B cell (primary cell): ENCODE results near the gene SIT1. TPM values are rescaled to one million over a fixed set of nuclear protein-coding genes. Genes with fewer than 3 reads are reported as not detected.

Source experiments
- ATAC-seq: fragments of 200-7000 bp; cut with Tn5 transposase; one replicate; pipeline ENCODE4 v1.10.0; 2021; ENCODE audit warnings: low read depth, mild to moderate bottlenecking, moderate number of reproducible peaks, moderate library complexity
- CTCF ChIA-PET: fragments of 350-600 bp; sonication (Branson Sonifier 250); formaldehyde crosslinking; loops from one replicate; lab custom pipeline; 2021; ENCODE audit warnings: antibody characterized with exemption, inconsistent platforms; lab: Charles Lee
- POLR2A ChIA-PET: fragments of 350-600 bp; sonication (Branson Sonifier 250); formaldehyde crosslinking; loops from one replicate; lab custom pipeline; 2021; ENCODE audit warnings: antibody characterized with exemption; lab: Charles Lee
- DNase-seq: peaks from one replicate; pipeline ENCODE4 v3.0.0; 2013
- H2AFZ ChIP-seq: 2 replicates; pipeline ENCODE4 v1.6.1; 2012; ENCODE audit warnings: mild to moderate bottlenecking, low read depth, low read length; ENCODE audit not compliant: insufficient read depth, poor library complexity, severe bottlenecking
- H3K27ac ChIP-seq, 2 donors: 1 replicate in 1 of 2; 2 replicates in 1 of 2; pipeline ENCODE4 v1.5.1; 2012 to 2013; ENCODE audit warnings: low read length in 2 of 2, mild to moderate bottlenecking in 2 of 2, moderate library complexity in 1 of 2
- H3K27me3 ChIP-seq, 4 experiments: fragments of 200-600 bp in 1 of 4; sonication (generic) in 1 of 4; replicated peaks in 1 of 4; 1 replicate in 2 of 4; 2 replicates in 2 of 4; pipeline versions ENCODE4 v1.6.1 to v1.7.0; 2013 to 2016; ENCODE audit warnings: low read length in 3 of 4, mild to moderate bottlenecking in 2 of 4, mixed read lengths in 1 of 4, moderate library complexity in 1 of 4; ENCODE audit not compliant: insufficient read depth in 4 of 4, control insufficient read depth in 3 of 4; ENCODE audit errors: control extremely low read depth in 1 of 4
- H3K36me3 ChIP-seq, 2 experiments: replicated peaks in 1 of 2; 1 replicate in 1 of 2; 2 replicates in 1 of 2; pipeline versions ENCODE4 v1.6.1 to v1.7.1; 2013; ENCODE audit warnings: low read length in 1 of 2; ENCODE audit not compliant: insufficient read depth in 2 of 2, control insufficient read depth in 1 of 2; ENCODE audit errors: control extremely low read depth in 1 of 2, extremely low read depth in 1 of 2
- H3K4me1 ChIP-seq, 2 donors: fragments of 200-600 bp in 1 of 2; sonication (generic) in 1 of 2; 1 replicate in 1 of 2; 2 replicates in 1 of 2; pipeline versions ENCODE4 v1.5.1 to v1.6.1; 2013 to 2017; ENCODE audit warnings: low read length in 2 of 2; ENCODE audit not compliant: control insufficient read depth in 2 of 2, insufficient read depth in 2 of 2
- H3K4me2 ChIP-seq: replicated peaks from 2 replicates; pipeline ENCODE3; 2012; ENCODE audit warnings: mild to moderate bottlenecking, low read depth, low read length; ENCODE audit not compliant: poor library complexity, severe bottlenecking
- H3K4me3 ChIP-seq, 5 experiments: fragments of 200-600 bp in 1 of 5; sonication (generic) in 1 of 5; 1 replicate in 3 of 5; 2 replicates in 2 of 5; pipeline versions ENCODE4 v1.5.1 to v1.7.0; 2011 to 2016; ENCODE audit warnings: low read length in 4 of 5, mild to moderate bottlenecking in 4 of 5, low read depth in 2 of 5, control low read depth in 1 of 5, moderate library complexity in 1 of 5; ENCODE audit not compliant: insufficient read depth in 1 of 5; ENCODE audit errors: control extremely low read depth in 1 of 5, extremely low read depth in 1 of 5
- H3K79me2 ChIP-seq: fragments of 200-600 bp; sonication (generic); one replicate; pipeline ENCODE4 v1.6.0; 2016; ENCODE audit warnings: low read length; ENCODE audit not compliant: control insufficient read depth, insufficient read depth
- H3K9ac ChIP-seq: fragments of 200-600 bp; sonication (generic); 2 replicates; pipeline ENCODE4 v1.6.1; 2017; ENCODE audit warnings: mild to moderate bottlenecking, low read length, moderate library complexity
- H3K9me3 ChIP-seq, 3 donors: one replicate each; pipeline versions ENCODE4 v1.6.1 to v1.7.1; 2013; ENCODE audit warnings: low read length in 2 of 3; ENCODE audit not compliant: control insufficient read depth in 2 of 3, insufficient read depth in 1 of 3; ENCODE audit errors: control extremely low read depth in 1 of 3
- H4K20me1 ChIP-seq: 2 replicates; pipeline ENCODE4 v1.6.0; 2012; ENCODE audit warnings: mild to moderate bottlenecking, low read length; ENCODE audit not compliant: insufficient read depth, control insufficient read depth, poor library complexity, severe bottlenecking
- H3K27ac Mint-ChIP-seq: one replicate; pipeline ENCODE4 v1.8.0; 2021; ENCODE audit warnings: mixed read lengths
- H3K27me3 Mint-ChIP-seq: one replicate; pipeline ENCODE4 v1.8.0; 2021; ENCODE audit warnings: mixed read lengths
- H3K4me1 Mint-ChIP-seq: one replicate; pipeline ENCODE4 v1.8.0; 2021; ENCODE audit warnings: mixed read lengths
- H3K4me3 Mint-ChIP-seq: one replicate; pipeline ENCODE4 v1.8.0; 2021; ENCODE audit warnings: mixed read lengths
- H3K9me3 Mint-ChIP-seq: one replicate; pipeline ENCODE4 v1.8.0; 2022; ENCODE audit warnings: mixed read lengths; ENCODE audit not compliant: insufficient read depth
- CTCF ChIP-seq: fragments of 200-600 bp; IDR thresholded peaks from one replicate; pipeline ENCODE4 v1.8.0; 2022; ENCODE audit warnings: antibody characterized with exemption, mild to moderate bottlenecking
- EZH2 ChIP-seq: IDR thresholded peaks from 2 replicates; pipeline ENCODE4 v1.6.1; 2012; ENCODE audit warnings: borderline replicate concordance, low read depth, mild to moderate bottlenecking, moderate library complexity, low read length; ENCODE audit not compliant: insufficient read depth, poor library complexity, severe bottlenecking
- WGBS: methylation state at CpG from one replicate; pipeline ENCODE4 v1.1.5; 2013; ENCODE audit warnings: missing lambda C conversion rate; ENCODE audit not compliant: insufficient coverage; 5-methylcytosine and 5-hydroxymethylcytosine counted together
- intact Hi-C: fragments of 100-400 bp; cut with micrococcal nuclease; formaldehyde crosslinking; loops from one replicate; pipeline ENCODE4 v1.10.0; 2022
- polyA plus RNA-seq: library from polyadenylated mRNA; depleted of rRNA; stranded (reverse); fragments of >200 nt; gene quantifications from 2 replicates; pipeline ENCODE4 v1.2.3, GENCODE V29; 2012
- total RNA-seq, 2 donors: library from RNA; stranded (reverse); fragments of 120-200 nt in 1 of 2; gene quantifications; 1 replicate in 1 of 2; 2 replicates in 1 of 2; pipeline versions ENCODE4 v1.2.3 to v1.2.4, GENCODE V29; 2013 to 2022

Gene SIT1
- total and polyA plus RNA-seq, 2 donors (not counting 1 experiment from before 2014, with no cell fraction given) = 37.1 to 38.5 TPM

GRCh38 chr9:35618325-35618727 lies 32.4 kb downstream of the SIT1 start, which contains the start of gene CD72:
CD72 (minus strand) TSS chr9:35618413; CDS start chr9:35618303, 110 bp downstream.
- ChIA-PET CTCF (interaction anchor here (1.4 to 14.3 kb wide), 6 partner anchors 10 to 109 kb away, joined by 5 to 357 read pairs (median 112); partner anchors contain the start of genes ARHGEF39, CCDC107, RMRP and SIT1), POLR2A (interaction anchor here (1.4 to 7.1 kb wide), 7 partner anchors 13 to 114 kb away, joined by 5 to 114 read pairs (median 15); partner anchors contain the start of genes ARHGEF39, CCDC107, CREB3 and RMRP)
- no peaks in the 10 kb centered on the region for H3K27me3 ChIP-seq
- H3K9me3 Mint-ChIP-seq = no peaks in the 10 kb centered on the region
- DNase-seq (peak; percentile 84), ATAC-seq (peak; percentile 51)
- H3K4me3 Mint-ChIP-seq = peak within 1 kb of the TSS; percentile 86
- H3K9me3 ChIP-seq = no peaks in the 10 kb centered on the region
- intact Hi-C loops = loop anchor here (1.0 kb wide), 1 partner anchor 101 kb away; no protein-coding TSS in a partner anchor
- H3K27ac Mint-ChIP-seq = peak within 1 kb of the TSS; percentile 86
- H3K36me3 ChIP-seq = peaks cover 4 to 29% of the 10 kb centered on the region in 2 experiments
- peak within 1 kb of the TSS; percentile 76 for H3K4me2 ChIP-seq
- no peak for TF ChIP-seq CTCF
- no peaks in the 10 kb centered on the region for H3K27me3 Mint-ChIP-seq
- peak within 1 kb of the TSS; percentile 93 for H3K9ac ChIP-seq
- H3K4me3 ChIP-seq = peak within 1 kb of the TSS; percentile 80 to 91 (median 90)
- H2AFZ ChIP-seq = peak within 1 kb of the TSS; percentile 56
- H3K27ac ChIP-seq = peak within 1 kb of the TSS; percentile 95 to 97
- H3K4me1 Mint-ChIP-seq = peaks cover 89% of the 10 kb centered on the region
- WGBS = 2% methylated on average over 4 of the region's 7 CpGs
- peaks cover 35% of the 10 kb centered on the region for H4K20me1 ChIP-seq
- H3K79me2 ChIP-seq = peaks cover 47% of the 10 kb centered on the region
- peaks cover 74 to 90% of the 10 kb centered on the region in 2 donors for H3K4me1 ChIP-seq

GRCh38 chr9:35617548-35617947 lies 33.2 kb downstream of the SIT1 start:
- Histone ChIP-seq H3K9ac (peak overlapping the region; percentile 93), H3K4me1 (peaks cover 82 to 97% of the 10 kb centered on the region in 2 donors), H3K27ac (peak overlapping the region; percentile 95 to 97), H4K20me1 (peaks cover 41% of the 10 kb centered on the region), H3K4me2 (peak overlapping the region; percentile 76), H3K4me3 (peak overlapping the region; percentile 80 to 91 (median 90)), H3K27me3 (no peaks in the 10 kb centered on the region), H3K9me3 (no peaks in the 10 kb centered on the region), H3K36me3 (peaks cover 8 to 36% of the 10 kb centered on the region in 2 experiments), H2AFZ (peak overlapping the region; percentile 56), H3K79me2 (peaks cover 48% of the 10 kb centered on the region)
- CTCF ChIA-PET = interaction anchor here (0.6 to 14.3 kb wide), 18 partner anchors 10 to 1462 kb away, joined by 3 to 357 read pairs (median 5); partner anchors contain the start of genes ARHGEF39, CCDC107, CREB3 and RMRP
- Mint-ChIP-seq H3K27ac (peak overlapping the region; percentile 86), H3K9me3 (no peaks in the 10 kb centered on the region), H3K4me1 (peaks cover 96% of the 10 kb centered on the region), H3K4me3 (peak overlapping the region; percentile 86), H3K27me3 (no peaks in the 10 kb centered on the region)
- WGBS = 21% methylated on average over 8 of the region's 8 CpGs
- no peak for DNase-seq
- no peak for TF ChIP-seq CTCF
- TF ChIP-seq EZH2 = no peak
- POLR2A ChIA-PET = interaction anchor here (0.7 to 7.1 kb wide), 8 partner anchors 12 to 132 kb away, joined by 3 to 114 read pairs (median 11); partner anchors contain the start of genes CCDC107, CREB3, RMRP and SIT1
- intact Hi-C loops = no loop called here
- no peak for ATAC-seq
